HG02763 (cell line): ENCODE data around the gene FOXP2.
A peak's percentile ranks its signal among the peaks of the same experiment; 100 is the strongest.
"Not testable (repeated sequence)": the region's sequence is repeated elsewhere in the genome, so short reads cannot be mapped to it uniquely, and the experiment has no call there.

Experiments
- ATAC-seq: cut with Tn5 transposase; IDR thresholded peaks from one replicate; pipeline ENCODE4 v1.9.1; 2021; ENCODE audit warnings: mild to moderate bottlenecking, moderate library complexity; ENCODE audit not compliant: unreplicated experiment

FOXP2 gene

DNA sequence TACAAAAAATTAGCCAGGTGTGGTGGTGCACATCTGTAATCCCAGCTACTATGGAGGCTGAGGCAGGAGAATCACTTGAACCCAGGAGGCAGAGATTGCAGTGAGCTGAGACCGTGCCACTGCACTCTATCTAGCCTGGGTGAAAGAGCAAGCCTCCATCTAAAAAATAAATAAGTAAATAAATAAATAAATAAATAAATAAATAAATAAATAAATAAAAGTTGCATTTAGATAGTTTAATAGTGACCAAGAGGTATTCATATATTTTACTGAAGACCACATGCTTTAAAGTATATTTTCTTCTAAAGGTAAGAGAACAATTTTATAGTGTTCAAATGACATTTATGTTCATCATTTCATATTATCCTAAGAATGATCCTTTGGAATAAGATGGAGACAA is 82.9 kb downstream of the FOXP2 start:
- ATAC-seq = not testable (repeated sequence)

GRCh38 chr7:114502454-114503254 is 88.0 kb downstream of the FOXP2 start:
- ATAC-seq = no peak

- no peak for ATAC-seq
Measured at GRCh38 chr7:114504586-114504985, 90.0 kb downstream of the FOXP2 start.

DNA sequence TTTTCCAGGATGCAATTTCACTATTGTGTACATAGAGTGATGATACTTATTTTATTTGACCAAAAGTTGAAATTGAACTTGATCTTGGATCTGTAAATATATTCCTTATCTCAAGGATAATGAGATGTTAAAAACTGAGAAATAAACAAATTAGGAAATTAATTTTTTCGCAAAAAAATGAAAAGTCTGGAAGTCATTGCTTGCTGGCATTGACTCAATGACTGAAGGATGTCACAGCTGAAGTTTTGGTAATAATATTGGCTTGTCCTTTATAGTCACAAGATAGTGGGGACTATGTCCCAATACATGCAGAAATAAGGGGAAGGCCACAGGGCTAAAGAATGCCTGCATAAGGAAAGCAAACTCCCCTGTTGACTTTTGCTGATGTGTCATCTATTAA is 92.8 kb downstream of the FOXP2 start:
- no peak for ATAC-seq

GRCh38 chr7:114508086-114508485 is 93.5 kb downstream of the FOXP2 start:
- ATAC-seq = no peak

DNA sequence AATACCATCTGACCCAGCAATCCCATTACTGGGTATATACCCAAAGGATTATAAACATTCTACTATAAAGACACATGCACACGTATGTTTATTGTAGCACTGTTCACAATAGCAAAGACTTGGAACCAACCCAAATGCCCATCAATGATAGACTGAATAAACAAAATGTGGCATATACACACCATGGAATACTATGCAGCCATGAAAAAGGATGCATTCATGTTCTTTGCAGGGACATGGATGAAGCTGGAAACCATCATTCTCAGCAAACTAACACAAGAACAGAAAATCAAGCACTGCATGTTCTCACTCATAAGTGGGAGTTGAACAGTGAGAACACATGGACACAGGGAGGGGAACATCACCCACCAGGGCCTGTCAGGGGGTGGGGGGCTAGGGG is 96.2 kb downstream of the FOXP2 start:
- not testable (repeated sequence) for ATAC-seq

GRCh38 chr7:114519240-114519639 is 104.6 kb downstream of the FOXP2 start:
- no peak for ATAC-seq

- no peak for ATAC-seq
Measured at GRCh38 chr7:114522081-114522480, 107.5 kb downstream of the FOXP2 start.

- no peak for ATAC-seq
Measured at GRCh38 chr7:114527589-114527988, 113.0 kb downstream of the FOXP2 start.

DNA sequence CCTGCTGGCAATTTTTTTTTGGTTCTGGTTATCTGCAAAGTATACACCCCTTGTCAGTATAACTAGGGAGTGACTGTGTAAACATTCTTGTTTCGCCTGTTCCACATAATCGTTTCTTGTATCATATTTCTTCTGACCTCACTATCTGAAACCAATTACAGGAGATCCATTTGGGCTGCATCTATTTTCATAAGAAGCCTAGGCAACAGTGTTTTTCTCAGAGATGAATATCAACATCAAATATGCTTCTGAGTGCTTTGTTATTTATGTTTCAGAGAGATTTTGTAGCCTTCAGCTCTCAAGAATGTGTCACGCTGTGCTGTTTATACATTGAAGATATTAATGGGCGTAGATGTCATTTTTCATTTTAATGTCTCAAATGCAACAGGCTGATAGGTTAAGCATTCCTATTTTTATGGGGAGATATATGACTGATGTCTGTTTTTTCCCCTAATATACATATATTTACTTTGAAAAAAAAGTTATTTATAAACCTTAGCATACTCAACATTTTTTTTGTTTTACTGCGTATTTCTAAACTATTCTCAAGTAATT is 115.5 kb downstream of the FOXP2 start:
- no peak for ATAC-seq

DNA sequence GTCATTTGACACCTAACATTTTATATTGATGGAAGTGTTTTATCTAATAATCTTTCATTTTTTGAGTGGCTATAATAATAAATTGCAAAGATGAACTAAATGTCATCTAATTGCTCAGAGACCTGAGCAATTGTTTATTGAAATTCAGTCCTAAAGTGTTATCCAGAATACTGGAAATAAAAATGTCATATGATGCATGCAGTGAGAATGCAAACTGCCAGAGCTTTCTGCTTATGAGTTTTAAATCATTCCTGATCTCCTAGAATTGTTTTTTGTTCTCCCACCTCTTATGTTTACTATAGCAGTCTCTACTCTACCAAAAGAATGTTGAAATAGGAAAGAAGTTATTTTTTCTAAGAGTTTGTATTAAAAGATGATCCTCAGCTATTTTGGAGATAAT is 116.7 kb downstream of the FOXP2 start:
- no peak for ATAC-seq

DNA sequence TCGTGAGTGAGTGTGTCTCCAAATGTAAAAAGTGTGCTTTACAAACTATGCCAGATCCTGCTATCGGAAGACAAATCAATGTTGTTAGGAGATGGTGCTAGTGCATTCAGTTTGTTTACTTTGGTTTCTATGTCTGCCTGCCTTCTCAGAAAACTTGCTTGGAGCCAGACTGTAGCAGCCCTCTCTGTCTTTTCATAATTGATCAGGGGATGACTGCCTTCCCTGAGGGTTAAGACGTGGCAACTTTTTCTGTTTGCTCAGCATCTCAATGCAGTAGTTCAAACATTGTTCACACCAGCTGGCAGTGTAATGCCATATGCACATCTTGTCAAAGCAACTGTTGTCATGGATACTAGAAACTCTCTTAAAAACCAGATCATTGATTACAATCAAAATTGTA is 118.5 kb downstream of the FOXP2 start:
- no peak for ATAC-seq

- no peak for ATAC-seq
Measured at GRCh38 chr7:114534953-114535352, 120.3 kb downstream of the FOXP2 start.

DNA sequence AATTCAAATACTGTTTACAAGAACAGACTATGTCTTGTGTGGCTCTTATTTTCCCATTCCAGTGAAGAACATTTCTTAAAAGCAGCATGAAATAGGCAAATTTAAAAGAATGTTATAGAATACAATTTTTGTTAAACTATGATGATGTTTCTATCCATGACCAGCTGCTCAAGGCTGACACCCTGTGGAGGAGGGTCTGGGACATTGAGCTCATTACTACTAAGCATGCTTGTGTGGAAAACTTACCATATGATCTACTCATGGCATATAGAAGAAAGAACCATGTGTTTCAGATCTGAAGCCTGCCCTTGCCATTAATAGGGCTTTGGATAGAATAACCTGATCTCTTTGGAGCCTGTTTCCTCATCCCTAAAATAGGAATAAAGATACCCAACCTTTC is 125.0 kb downstream of the FOXP2 start:
- no peak for ATAC-seq

DNA sequence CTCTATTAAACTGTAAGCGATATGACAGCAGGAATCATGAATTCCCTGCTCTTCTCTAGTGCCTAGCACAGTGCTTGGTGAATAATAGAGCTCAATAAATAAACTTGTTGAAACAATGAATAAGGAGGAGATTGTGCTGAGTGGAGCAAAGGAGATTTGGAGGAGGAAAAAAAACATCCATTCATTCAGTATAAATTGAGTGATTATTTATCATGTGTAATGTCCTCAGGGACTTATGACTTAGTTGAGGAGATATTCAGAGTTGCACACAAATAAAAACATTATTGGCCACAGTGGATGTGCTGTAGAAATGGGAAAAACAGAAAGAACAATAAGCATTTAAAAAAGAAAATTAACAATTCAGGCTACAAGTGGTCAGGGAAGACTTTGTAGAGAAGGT is 125.7 kb downstream of the FOXP2 start:
- ATAC-seq = no peak

- ATAC-seq = not testable (repeated sequence)
Measured at GRCh38 chr7:114547346-114547745, 132.7 kb downstream of the FOXP2 start.

- no peak for ATAC-seq
Measured at GRCh38 chr7:114548081-114548980, 133.7 kb downstream of the FOXP2 start.

- ATAC-seq = peak; percentile 73
Measured at GRCh38 chr7:114554781-114555537, 140.3 kb downstream of the FOXP2 start.

DNA sequence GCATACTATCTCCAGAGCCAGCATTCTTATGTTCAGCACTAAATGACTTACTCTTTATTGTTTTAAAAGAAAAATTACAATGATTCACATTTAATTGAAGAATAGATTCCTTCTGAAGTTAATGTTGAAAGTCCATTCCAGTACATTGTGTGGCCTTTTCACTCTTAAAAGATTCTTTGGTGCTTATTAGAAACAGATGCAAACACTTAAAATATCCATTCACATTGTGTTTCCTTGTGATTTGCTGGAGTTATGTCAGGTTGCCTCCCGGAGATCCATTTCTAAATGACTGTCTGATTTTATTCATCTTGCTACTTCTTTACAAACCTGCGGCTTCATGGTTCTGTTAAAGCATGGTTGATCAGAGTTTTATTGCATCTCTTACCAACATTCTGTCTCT is 152.8 kb downstream of the FOXP2 start:
- no peak for ATAC-seq

GRCh38 chr7:114569220-114569619 is 154.6 kb downstream of the FOXP2 start:
- no peak for ATAC-seq

- ATAC-seq = no peak
Measured at GRCh38 chr7:114574384-114574783, 159.8 kb downstream of the FOXP2 start.
